ENCODE measurements around the gene SLC38A10. TPM values are rescaled to one million over a fixed set of nuclear protein-coding genes. Genes with fewer than 3 reads are reported as not detected.
A peak's percentile ranks its signal among the peaks of the same experiment; 100 is the strongest.

SLC38A10 gene
- total and polyA plus RNA-seq, 2 of the 13 experiments (the other 11 are each of a cell fraction or from before 2014, with no cell fraction given) = 23.4 to 55.8 TPM

- TF ChIP-seq ZBED4 (CRISPR knock-in tag; IDR thresholded peaks at IDR 0.05; ENCODE audit: borderline replicate concordance) = peak; percentile 20; the same call in 1 of the 2 replicates
- TF ChIP-seq NCOA1 (CRISPR knock-in tag; IDR thresholded peaks at IDR 0.05) = peak; percentile 67; the same call in 1 of the 2 replicates
- no peak for TF ChIP-seq SMYD3 (CRISPR knock-in tag; IDR thresholded peaks at IDR 0.05)
- TF ChIP-seq GZF1 (CRISPR knock-in tag; IDR thresholded peaks at IDR 0.05) = no peak
- TF ChIP-seq ZNF512 (CRISPR knock-in tag; IDR thresholded peaks at IDR 0.05) = no peak
- TF ChIP-seq NONO (IDR thresholded peaks at IDR 0.05) = no peak
- TF ChIP-seq NONO (CRISPR knock-in tag; conservative IDR thresholded peaks at IDR 0.05) = peak; percentile 44; the same call in 1 of the 2 replicates
- no peak for TF ChIP-seq MAFF (IDR thresholded peaks at IDR 0.05; ENCODE audit: low read depth, low read length)
- peak; percentile 10 for TF ChIP-seq YY1 (IDR thresholded peaks at IDR 0.05; ENCODE audit: insufficient read depth, insufficient replicate concordance, low read depth, low read length)
- TF ChIP-seq ZNF33B (CRISPR knock-in tag; IDR thresholded peaks at IDR 0.05) = peak; percentile 14; the same call in 1 of the 2 replicates
- peak; percentile 45; the same call in 1 of the 2 replicates for TF ChIP-seq FOXJ3 (CRISPR knock-in tag; IDR thresholded peaks at IDR 0.05; ENCODE audit: borderline replicate concordance)
- TF ChIP-seq TAF15 (IDR thresholded peaks at IDR 0.05; ENCODE audit: low read depth, low read length, poor library complexity, severe bottlenecking) = peak; percentile 77
- peak; percentile 34; the same call in 1 of the 2 replicates for TF ChIP-seq BORCS8-MEF2B (CRISPR knock-in tag; IDR thresholded peaks at IDR 0.05)
- TF ChIP-seq MYPOP (CRISPR knock-in tag; IDR thresholded peaks at IDR 0.05) = 0 out of 2 replicates have a peak, but pooled peaks have one; percentile 3
- TF ChIP-seq ZC3H13 (CRISPR knock-in tag; IDR thresholded peaks at IDR 0.05) = no peak
- TF ChIP-seq ETV6 (CRISPR knock-in tag; conservative IDR thresholded peaks at IDR 0.05) = no peak
- TF ChIP-seq ZBTB43 (CRISPR knock-in tag; conservative IDR thresholded peaks at IDR 0.05) = 0 out of 2 replicates have a peak, but pooled peaks have one; percentile 20
- TF ChIP-seq SKI (IDR thresholded peaks at IDR 0.05; ENCODE audit: partially characterized antibody) = no peak
- TF ChIP-seq TFAP4 (IDR thresholded peaks at IDR 0.05; ENCODE audit: borderline replicate concordance, low read depth) = peak; percentile 17; the same call in 1 of the 2 replicates
Measured at GRCh38 chr17:81338274-81339190, 43.4 kb upstream of the SLC38A10 start (continued).

Data from HepG2 (cell line).